SK-N-MC (cell line): ENCODE data around the gene OSCP1.

ENCODE experiments used
- DNase-seq: peaks from one replicate; pipeline ENCODE4 v3.0.0-alpha.2; 2011; ENCODE audit warnings: low read depth, low spot score
- H3K27ac ChIP-seq: fragments of 200-600 bp; sonication (generic); 2 replicates; pipeline ENCODE4 v1.5.1; 2016; ENCODE audit warnings: mixed run types
- H3K36me3 ChIP-seq: fragments of 200-600 bp; sonication (generic); 2 replicates; pipeline ENCODE4 v1.6.1; 2017; ENCODE audit warnings: antibody characterized with exemption, low read length, mixed read lengths; ENCODE audit not compliant: insufficient read depth
- H3K4me3 ChIP-seq: fragments of 200-600 bp; sonication (generic); 2 replicates; pipeline ENCODE4 v1.5.1; 2016
- H3K9ac ChIP-seq: fragments of 200-600 bp; sonication (generic); 2 replicates; pipeline ENCODE4 v1.8.0; 2017; ENCODE audit warnings: mixed run types, mixed read lengths; ENCODE audit not compliant: insufficient read length
- H3K9me3 ChIP-seq: fragments of 200-600 bp; sonication (generic); 2 replicates; pipeline ENCODE4 v1.6.1; 2017; ENCODE audit warnings: low read depth, mild to moderate bottlenecking, antibody characterized with exemption, low read length, moderate library complexity, mixed read lengths
- EZH2 ChIP-seq: fragments of 200-600 bp; sonication (generic); IDR thresholded peaks from one replicate; pipeline ENCODE4 v1.6.1; 2017; ENCODE audit warnings: antibody characterized with exemption
- FOXP2 ChIP-seq: optimal IDR thresholded peaks from 2 replicates; pipeline ENCODE3; 2011; ENCODE audit warnings: mild to moderate bottlenecking, moderate library complexity; ENCODE audit not compliant: insufficient read depth; ENCODE audit errors: extremely low read length, control extremely low read depth
- POLR2AphosphoS5 ChIP-seq: IDR thresholded peaks from 2 replicates; pipeline ENCODE4 v1.6.1; 2012; ENCODE audit warnings: mild to moderate bottlenecking, low read depth, low read length, borderline replicate concordance

OSCP1 gene

DNA sequence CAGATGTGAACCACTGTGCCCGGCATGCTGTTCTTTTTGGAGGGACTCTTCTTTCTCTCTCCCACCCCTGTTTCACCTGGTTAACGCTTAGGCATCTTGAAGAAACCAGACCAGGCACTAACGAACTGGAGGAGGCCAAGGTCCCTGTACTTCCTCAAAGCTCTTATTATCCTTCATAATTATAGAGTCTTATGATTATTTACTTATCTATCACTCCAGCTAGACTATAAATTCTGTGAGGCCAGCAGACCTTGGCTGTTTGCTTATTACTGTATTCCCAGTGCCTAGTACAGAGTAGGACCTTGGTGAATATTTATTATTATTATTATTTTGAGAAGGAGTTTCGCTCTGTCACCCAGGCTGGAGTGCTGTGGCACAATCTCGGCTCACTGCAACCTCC lies 26.7 kb upstream of the OSCP1 start:
- Histone ChIP-seq H3K9ac (no peak overlapping the region), H3K9me3 (no peaks in the 10 kb centered on the region), H3K4me3 (no peak overlapping the region), H3K36me3 (no peaks in the 10 kb centered on the region), H3K27ac (no peak overlapping the region)
- DNase-seq, result no peak
- TF ChIP-seq POLR2AphosphoS5 (no peak), FOXP2 (no peak), EZH2 (no peak)

DNA sequence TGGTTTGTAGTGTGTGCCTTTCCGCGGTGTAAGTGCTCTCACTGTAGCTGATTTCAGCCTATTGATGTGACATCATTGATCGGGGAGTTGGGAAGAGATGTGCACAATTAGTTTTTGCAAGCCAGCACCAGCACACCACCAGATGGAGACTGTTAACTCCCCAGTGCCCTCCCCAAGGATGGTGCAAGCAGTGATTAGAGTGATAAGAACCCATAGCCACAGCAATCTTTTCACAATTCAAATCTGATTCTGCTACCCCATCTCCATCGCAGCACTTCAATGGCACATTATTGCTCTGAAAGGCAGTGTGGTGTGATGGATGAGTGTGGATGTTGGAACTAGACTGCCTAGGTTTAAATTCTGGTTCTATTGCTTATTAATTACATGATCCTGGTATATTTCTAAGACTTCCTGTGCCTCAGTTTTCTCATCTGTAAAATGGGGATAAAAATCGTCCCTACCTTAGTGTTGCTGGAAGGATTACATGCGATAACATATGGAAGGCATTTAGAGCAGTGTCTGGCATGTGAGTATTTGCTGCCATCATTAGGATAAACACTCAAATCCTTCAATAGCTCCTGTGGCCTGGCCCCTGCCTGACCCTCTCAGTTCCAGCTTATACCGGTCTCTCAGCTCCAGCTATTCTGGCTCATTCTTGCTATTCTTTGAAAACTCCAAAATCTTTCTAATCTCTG lies 25.8 kb upstream of the OSCP1 start:
- no peak for DNase-seq
- no peaks in the 10 kb centered on the region for H3K9me3 ChIP-seq

GRCh38 chr1:36475341-36475740 lies 25.1 kb upstream of the OSCP1 start:
- no peak for DNase-seq
- no peak overlapping the region for H3K27ac ChIP-seq
- H3K4me3 ChIP-seq, result no peak overlapping the region
- H3K9me3 ChIP-seq, result no peaks in the 10 kb centered on the region
- no peak overlapping the region for H3K9ac ChIP-seq
- TF ChIP-seq POLR2AphosphoS5, result no peak
- no peak for TF ChIP-seq EZH2
- TF ChIP-seq FOXP2, result no peak
- no peaks in the 10 kb centered on the region for H3K36me3 ChIP-seq

More for the DNA sequence above, 25.8 kb upstream of the OSCP1 start:
- no peaks in the 10 kb centered on the region for H3K36me3 ChIP-seq
- H3K9ac ChIP-seq, result no peak overlapping the region
- H3K27ac ChIP-seq, result no peak overlapping the region
- no peak overlapping the region for H3K4me3 ChIP-seq
- TF ChIP-seq FOXP2 (no peak), POLR2AphosphoS5 (no peak), EZH2 (no peak)

GRCh38 chr1:36472656-36473055 lies 22.4 kb upstream of the OSCP1 start:
- TF ChIP-seq EZH2 (no peak), POLR2AphosphoS5 (no peak), FOXP2 (no peak)
- no peak overlapping the region for H3K4me3 ChIP-seq
- no peak for DNase-seq

DNA sequence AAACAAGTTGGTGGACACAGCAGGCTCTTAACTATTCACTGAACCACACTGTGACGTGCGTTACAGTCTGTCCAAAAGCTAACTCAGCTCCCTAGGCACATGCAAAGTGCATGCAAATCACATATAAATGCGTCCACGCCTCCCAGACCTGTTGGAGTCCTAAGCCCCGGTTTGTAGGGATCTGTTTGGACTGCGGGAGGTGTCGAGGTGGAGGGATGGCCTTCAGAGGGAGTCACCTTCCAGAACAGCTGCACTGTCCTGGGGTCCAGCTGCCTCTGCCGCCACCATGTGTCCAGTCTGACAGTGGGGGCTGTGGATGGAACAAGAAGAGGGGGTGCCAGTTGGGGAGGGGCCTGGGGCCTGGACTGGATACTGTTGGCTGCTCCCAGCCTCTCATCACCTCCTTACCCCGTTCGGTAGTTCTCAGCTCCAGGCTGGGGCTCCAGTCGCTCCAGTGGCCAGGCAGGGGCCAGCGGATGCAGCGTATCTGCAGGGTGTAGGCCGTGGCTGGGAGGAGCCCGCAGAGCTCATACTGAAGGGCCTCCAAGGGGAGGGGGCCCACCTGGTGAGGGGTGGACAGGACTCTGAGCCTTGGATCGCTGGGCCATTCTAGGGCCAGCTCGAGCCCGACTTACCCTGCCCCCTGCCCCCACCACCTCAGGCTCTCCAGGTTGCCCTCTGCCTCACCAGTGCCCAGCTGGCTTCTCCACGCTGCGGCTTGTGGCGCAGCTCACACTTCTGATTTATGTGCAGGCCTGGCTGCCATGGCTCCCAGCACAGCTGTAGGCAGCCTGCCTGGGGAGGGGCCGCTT lies 21.8 kb upstream of the OSCP1 start:
- Histone ChIP-seq H3K36me3 (no peaks in the 10 kb centered on the region), H3K9me3 (no peaks in the 10 kb centered on the region), H3K9ac (no peak overlapping the region), H3K27ac (no peak overlapping the region), H3K4me3 (no peak overlapping the region)
- TF ChIP-seq POLR2AphosphoS5 (no peak), EZH2 (no peak), FOXP2 (no peak)
- no peak for DNase-seq

More at GRCh38 chr1:36472656-36473055, 22.4 kb upstream of the OSCP1 start:
- H3K9ac ChIP-seq, result no peak overlapping the region
- no peaks in the 10 kb centered on the region for H3K9me3 ChIP-seq
- no peak overlapping the region for H3K27ac ChIP-seq
- no peaks in the 10 kb centered on the region for H3K36me3 ChIP-seq

DNA sequence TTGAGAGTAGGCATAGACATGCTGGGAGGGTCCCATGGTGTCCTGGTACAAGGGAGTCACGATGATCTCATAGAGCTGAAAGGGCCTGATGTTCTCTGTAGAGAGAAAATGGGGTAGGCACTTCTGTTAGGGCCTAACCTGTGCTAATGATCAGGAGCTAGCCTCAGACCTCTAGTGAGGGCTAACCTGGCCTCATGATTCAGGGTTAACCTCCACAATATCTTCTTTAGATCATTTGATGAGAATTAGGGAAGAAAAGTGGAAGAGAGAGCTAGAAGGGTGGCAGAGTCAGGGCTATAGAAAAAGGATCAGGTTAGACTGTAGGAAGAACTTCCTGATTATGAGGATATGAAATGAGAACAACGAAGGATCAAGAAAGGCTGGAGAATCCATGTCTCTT lies 18.9 kb upstream of the OSCP1 start:
- Histone ChIP-seq H3K4me3 (no peak overlapping the region), H3K9me3 (no peaks in the 10 kb centered on the region), H3K9ac (no peak overlapping the region), H3K36me3 (no peaks in the 10 kb centered on the region), H3K27ac (no peak overlapping the region)
- no peak for DNase-seq
- no peak for TF ChIP-seq POLR2AphosphoS5
- no peak for TF ChIP-seq EZH2
- TF ChIP-seq FOXP2, result no peak

DNA sequence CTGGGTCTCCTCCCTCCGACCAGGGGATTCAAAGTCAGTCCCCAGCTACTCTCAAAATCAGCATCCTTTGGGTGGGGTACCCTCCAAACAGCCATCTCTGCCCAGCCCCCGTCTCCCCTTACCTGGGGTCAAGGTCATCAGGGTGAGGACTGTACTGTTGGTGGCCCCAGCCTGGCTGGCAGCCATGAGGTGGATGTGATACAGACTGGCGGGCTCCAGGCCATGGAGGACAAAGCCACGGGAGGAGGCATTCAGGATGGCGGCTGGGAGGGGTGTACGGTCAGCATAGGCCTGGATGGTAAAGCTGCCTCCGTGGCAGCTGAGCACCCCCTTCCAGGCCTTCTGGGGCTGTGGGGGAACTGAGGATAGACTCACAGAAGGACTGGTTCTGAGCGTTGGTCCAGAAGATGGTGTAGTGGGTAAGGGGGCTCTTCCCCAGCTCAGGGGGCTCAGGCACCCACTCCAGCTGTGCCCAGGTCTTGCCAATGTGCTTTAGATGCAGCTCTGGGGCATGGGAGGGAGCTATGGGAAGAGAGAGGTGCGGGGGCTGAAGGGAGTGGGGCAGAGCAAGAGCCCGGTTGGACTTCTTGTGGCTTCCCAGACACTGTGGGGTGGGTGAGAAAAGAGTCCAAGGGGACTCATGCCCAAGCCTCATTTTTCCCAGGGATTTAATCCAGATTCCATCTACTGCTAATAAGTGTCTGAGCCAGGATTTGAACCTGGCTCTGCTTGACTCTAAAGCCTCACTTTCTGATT lies 17.6 kb upstream of the OSCP1 start:
- Histone ChIP-seq H3K27ac (no peak overlapping the region), H3K9me3 (no peaks in the 10 kb centered on the region), H3K36me3 (no peaks in the 10 kb centered on the region), H3K9ac (no peak overlapping the region), H3K4me3 (no peak overlapping the region)
- no peak for DNase-seq
- TF ChIP-seq POLR2AphosphoS5 (no peak), EZH2 (no peak), FOXP2 (no peak)

DNA sequence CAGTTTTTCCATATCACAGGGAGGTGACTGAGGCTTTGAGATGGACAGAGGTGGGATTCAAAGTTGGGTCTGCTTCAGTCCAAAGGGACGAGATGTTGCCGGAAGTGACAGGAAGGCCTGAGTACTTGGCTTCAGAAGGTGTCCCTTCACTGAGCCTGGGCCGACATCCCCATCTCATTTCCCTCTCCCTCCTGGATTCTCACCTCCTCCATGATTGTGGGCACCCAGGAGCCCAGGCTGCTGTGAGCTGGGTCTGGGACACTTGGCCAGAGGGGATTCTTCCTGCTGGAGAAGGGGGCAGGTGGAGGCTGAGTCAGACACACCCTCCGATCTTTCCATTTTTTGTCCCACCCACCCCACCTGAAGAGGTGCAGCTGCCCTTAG lies 16.8 kb upstream of the OSCP1 start:
- H3K27ac ChIP-seq, result no peak overlapping the region
- no peak for DNase-seq
- H3K36me3 ChIP-seq, result peaks cover 5% of the 10 kb centered on the region; the same call in 1 of the 2 replicates
- H3K9ac ChIP-seq, result no peak overlapping the region
- H3K4me3 ChIP-seq, result no peak overlapping the region
- TF ChIP-seq POLR2AphosphoS5 (no peak), FOXP2 (no peak), EZH2 (no peak)
- no peaks in the 10 kb centered on the region for H3K9me3 ChIP-seq
